H9 (cell line): ENCODE results near the gene PPP3CA. TPM values are rescaled to one million over a fixed set of nuclear protein-coding genes. Genes with fewer than 3 reads are reported as not detected.
A peak's percentile ranks its signal among the peaks of the same experiment; 100 is the strongest.

Source experiments
- DNase-seq: peaks from one replicate; pipeline ENCODE4 v3.0.0-alpha.2; 2017
- H2AFZ ChIP-seq: one replicate; pipeline ENCODE4 v1.6.1; 2013; ENCODE audit warnings: mild to moderate bottlenecking, low read length, control low read depth, moderate library complexity
- H2AK5ac ChIP-seq: 2 replicates; pipeline ENCODE4 v1.6.1; 2013; ENCODE audit warnings: low read length, control low read depth, mixed read lengths; ENCODE audit not compliant: insufficient read length
- H2BK120ac ChIP-seq: one replicate; pipeline ENCODE4 v1.6.1; 2013; ENCODE audit warnings: low read depth, mild to moderate bottlenecking, low read length, control low read depth, inconsistent platforms; ENCODE audit not compliant: poor library complexity, severe bottlenecking
- H2BK12ac ChIP-seq: 2 replicates; pipeline ENCODE4 v1.6.1; 2013; ENCODE audit warnings: low read length, control low read depth, mixed read lengths, low read depth; ENCODE audit not compliant: insufficient read length
- H2BK15ac ChIP-seq: 2 replicates; pipeline ENCODE4 v1.6.1; 2013; ENCODE audit warnings: low read depth, low read length, control low read depth
- H2BK20ac ChIP-seq: one replicate; pipeline ENCODE4 v1.6.1; 2013; ENCODE audit warnings: low read depth, mild to moderate bottlenecking, low read length, control low read depth, inconsistent platforms; ENCODE audit not compliant: poor library complexity, severe bottlenecking
- H2BK5ac ChIP-seq: 2 replicates; pipeline ENCODE4 v1.6.1; 2013; ENCODE audit warnings: low read length, control low read depth, mixed read lengths; ENCODE audit not compliant: insufficient read length
- H3K14ac ChIP-seq: 2 replicates; pipeline ENCODE4 v1.6.1; 2013; ENCODE audit warnings: low read length, control low read depth; ENCODE audit not compliant: insufficient read depth
- H3K18ac ChIP-seq: 2 replicates; pipeline ENCODE4 v1.6.1; 2013; ENCODE audit warnings: low read depth, mild to moderate bottlenecking, mixed read lengths, low read length, control low read depth; ENCODE audit not compliant: insufficient read length
- H3K23ac ChIP-seq: 2 replicates; pipeline ENCODE4 v1.6.1; 2013; ENCODE audit warnings: low read length, control low read depth, mixed read lengths, low read depth; ENCODE audit not compliant: insufficient read length
- H3K23me2 ChIP-seq: 2 replicates; pipeline ENCODE4 v1.6.1; 2013; ENCODE audit warnings: low read depth, mild to moderate bottlenecking, mixed read lengths, low read length, control low read depth; ENCODE audit not compliant: insufficient read length, poor library complexity, severe bottlenecking
- H3K27ac ChIP-seq: 2 replicates; pipeline ENCODE4 v1.5.1; 2013; ENCODE audit warnings: low read length, control low read depth, mixed read lengths, low read depth; ENCODE audit not compliant: insufficient read length
- H3K27me3 ChIP-seq: 2 replicates; pipeline ENCODE4 v1.6.1; 2013; ENCODE audit warnings: low read length, control low read depth, inconsistent platforms; ENCODE audit not compliant: insufficient read depth
- H3K4ac ChIP-seq: 2 replicates; pipeline ENCODE4 v1.6.1; 2013; ENCODE audit warnings: low read depth, mild to moderate bottlenecking, control low read depth, inconsistent platforms, low read length, moderate library complexity
- H3K4me1 ChIP-seq: 2 replicates; pipeline ENCODE4 v1.6.1; 2013; ENCODE audit warnings: low read length, control low read depth, inconsistent platforms; ENCODE audit not compliant: insufficient read depth
- H3K4me2 ChIP-seq: 2 replicates; pipeline ENCODE4 v1.6.1; 2013; ENCODE audit warnings: low read length, control low read depth, mixed read lengths; ENCODE audit not compliant: insufficient read length, insufficient read depth
- H3K56ac ChIP-seq: 2 replicates; pipeline ENCODE4 v1.6.1; 2013; ENCODE audit warnings: low read depth, mild to moderate bottlenecking, mixed read lengths, low read length, control low read depth; ENCODE audit not compliant: insufficient read length
- H3K79me1 ChIP-seq: 2 replicates; pipeline ENCODE4 v1.6.1; 2013; ENCODE audit warnings: low read depth, mild to moderate bottlenecking, moderate library complexity, low read length, control low read depth, inconsistent platforms; ENCODE audit not compliant: insufficient read depth, poor library complexity, severe bottlenecking
- H3K79me2 ChIP-seq: 2 replicates; pipeline ENCODE4 v1.6.1; 2013; ENCODE audit warnings: low read length, control low read depth, inconsistent platforms; ENCODE audit not compliant: insufficient read depth
- H3K9ac ChIP-seq: 2 replicates; pipeline ENCODE4 v1.6.1; 2013; ENCODE audit warnings: low read length, control low read depth, mixed read lengths; ENCODE audit not compliant: insufficient read length; ENCODE audit errors: extremely low read depth
- H3K9me3 ChIP-seq: one replicate; pipeline ENCODE4 v1.6.1; 2013; ENCODE audit warnings: low read depth, low read length, inconsistent platforms; ENCODE audit not compliant: control insufficient read depth
- H3T11ph ChIP-seq: one replicate; pipeline ENCODE4 v1.6.1; 2013; ENCODE audit warnings: mild to moderate bottlenecking, low read length, control low read depth, inconsistent platforms
- H4K20me1 ChIP-seq: one replicate; pipeline ENCODE4 v1.6.1; 2013; ENCODE audit not compliant: control insufficient read depth, insufficient read length, insufficient read depth
- H4K5ac ChIP-seq: 2 replicates; pipeline ENCODE4 v1.6.1; 2013; ENCODE audit warnings: low read depth, mild to moderate bottlenecking, mixed read lengths, low read length, control low read depth; ENCODE audit not compliant: insufficient read length
- H4K8ac ChIP-seq: replicated peaks from 2 replicates; pipeline ENCODE4 v1.6.1; 2013; ENCODE audit warnings: low read length, control low read depth, mixed read lengths, low read depth; ENCODE audit not compliant: insufficient read length
- H4K91ac ChIP-seq: 2 replicates; pipeline ENCODE4 v1.6.1; 2013; ENCODE audit warnings: low read depth, mild to moderate bottlenecking, moderate library complexity, mixed read lengths, low read length, control low read depth; ENCODE audit not compliant: insufficient read length
- H3K27ac Mint-ChIP-seq, 3 experiments: 2 replicates in 2 of 3; 3 replicates in 1 of 3; pipeline ENCODE4 v1.8.0; 2020 to 2021; ENCODE audit warnings: mixed read lengths in 3 of 3, mild to moderate bottlenecking in 1 of 3, moderate library complexity in 1 of 3
- H3K27me3 Mint-ChIP-seq: 2 replicates; pipeline ENCODE4 v1.8.0; 2021; ENCODE audit warnings: low read depth, mild to moderate bottlenecking, moderate library complexity, mixed read lengths
- H3K36me3 Mint-ChIP-seq, 3 experiments: 2 replicates in 2 of 3; 3 replicates in 1 of 3; pipeline ENCODE4 v1.8.0; 2020 to 2021; ENCODE audit warnings: low read depth in 3 of 3, mixed read lengths in 3 of 3; ENCODE audit not compliant: insufficient read depth in 1 of 3
- H3K4me1 Mint-ChIP-seq, 2 experiments: 2 replicates each; pipeline ENCODE4 v1.8.0; 2020; ENCODE audit warnings: mixed read lengths in 2 of 2
- H3K4me3 Mint-ChIP-seq, 2 experiments: 2 replicates in 1 of 2; 3 replicates in 1 of 2; pipeline ENCODE4 v1.8.0; 2020 to 2021; ENCODE audit warnings: mild to moderate bottlenecking in 2 of 2, mixed read lengths in 2 of 2, moderate library complexity in 1 of 2
- H3K9me3 Mint-ChIP-seq, 2 experiments: 2 replicates in 1 of 2; 3 replicates in 1 of 2; pipeline ENCODE4 v1.8.0; 2020; ENCODE audit warnings: mild to moderate bottlenecking in 2 of 2, mixed read lengths in 2 of 2, moderate library complexity in 1 of 2
- CTCF ChIP-seq: fragments of 200-600 bp; sonication (generic); conservative IDR thresholded peaks from 3 replicates; pipeline ENCODE4 v1.8.0; 2021; ENCODE audit warnings: antibody characterized with exemption, mild to moderate bottlenecking
- WGBS: extraction: QIAGEN DNeasy Blood & Tissue Kit; methylation state at CpG from one replicate; pipeline ENCODE4 v1.1.7; 2013; ENCODE audit warnings: missing lambda C conversion rate, low lambda C conversion rate, mixed read lengths; ENCODE audit not compliant: insufficient read length; ENCODE audit errors: extremely low coverage; 5-methylcytosine and 5-hydroxymethylcytosine counted together
- total RNA-seq: library from RNA; stranded (reverse); gene quantifications from 2 replicates; pipeline ENCODE4 v1.2.1, GENCODE V29; 2021

Gene PPP3CA
- total RNA-seq, 1 experiment from 2014 or later: 16.8 TPM

- no peak overlapping the region for H3K4ac ChIP-seq
- H4K20me1 ChIP-seq: no peaks in the 10 kb centered on the region
- WGBS: no CpG with 5 or more reads among the region's 1 CpG
- H3K4me1 ChIP-seq: no peaks in the 10 kb centered on the region; the same call in 1 of the 2 replicates
- no peak overlapping the region for H2BK20ac ChIP-seq
- no peak overlapping the region for H3K23ac ChIP-seq
- no peak overlapping the region for H4K8ac ChIP-seq
- TF ChIP-seq CTCF: no peak
- H2AFZ ChIP-seq: no peak overlapping the region
- no peak overlapping the region for H2BK15ac ChIP-seq
- no peak overlapping the region for H2AK5ac ChIP-seq
- H3T11ph ChIP-seq: no peak overlapping the region
- no peak overlapping the region for H3K18ac ChIP-seq
- H3K56ac ChIP-seq: no peak overlapping the region
- no peak overlapping the region for H3K9ac ChIP-seq
- Mint-ChIP-seq H3K36me3 (no peaks in the 10 kb centered on the region), H3K27me3 (no peaks in the 10 kb centered on the region), H3K4me3 (no peak overlapping the region), H3K27ac (peak overlapping the region in 1 of 3 experiments; percentile 55; a peak in 1 of 7 replicates), H3K4me1 (peaks cover 4 to 32% of the 10 kb centered on the region in 2 experiments; a peak in 3 of 4 replicates), H3K9me3 (no peaks in the 10 kb centered on the region)
- no peak overlapping the region for H3K4me2 ChIP-seq
- no peak overlapping the region for H3K27ac ChIP-seq
- H3K79me1 ChIP-seq: no peaks in the 10 kb centered on the region
- H3K14ac ChIP-seq: no peak overlapping the region
- H2BK12ac ChIP-seq: no peak overlapping the region
- no peaks in the 10 kb centered on the region for H3K23me2 ChIP-seq
- no peaks in the 10 kb centered on the region for H3K9me3 ChIP-seq
- H3K79me2 ChIP-seq: no peaks in the 10 kb centered on the region
- no peak overlapping the region for H2BK5ac ChIP-seq
- H4K5ac ChIP-seq: no peak overlapping the region
- no peak overlapping the region for H4K91ac ChIP-seq
- no peaks in the 10 kb centered on the region for H3K27me3 ChIP-seq
- no peak for DNase-seq
- no peak overlapping the region for H2BK120ac ChIP-seq
Measured at GRCh38 chr4:101265816-101266172, 81.5 kb downstream of the PPP3CA start.
